ENCODE measurements around the gene BRD7.

DNA sequence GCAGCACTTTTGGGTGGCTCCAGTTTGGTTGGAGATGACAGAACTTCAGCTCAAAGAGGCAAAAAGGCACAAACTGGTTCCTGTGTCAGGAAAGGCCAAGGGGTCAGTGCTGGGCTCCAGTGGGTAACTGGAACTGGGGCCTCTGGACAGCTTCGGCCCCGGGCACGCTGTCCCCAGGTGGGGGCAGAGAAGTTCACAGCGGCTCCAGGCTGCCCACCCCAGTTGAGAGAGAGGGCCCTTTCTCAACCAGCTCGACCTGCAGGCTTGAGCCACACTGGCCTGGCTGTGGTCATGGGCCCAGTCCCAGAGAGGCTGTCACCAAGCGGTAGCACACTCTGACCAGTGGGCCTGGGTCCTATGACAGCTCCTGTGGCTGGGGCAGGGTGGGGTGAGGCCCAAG, 77.9 kb downstream of the BRD7 start:
- TF ChIP-seq CTCF (conservative IDR thresholded peaks at IDR 0.05 in 1 of 2, IDR thresholded peaks at IDR 0.05 in 1 of 2; ENCODE audit: extremely low read depth in 1 of 2, insufficient read depth in 1 of 2, low read depth in 1 of 2, low read length in 2 of 2), result no peak
- no peak for TF ChIP-seq EZH2 (IDR thresholded peaks at IDR 0.05; ENCODE audit: borderline replicate concordance, low read length)

Data from mammary epithelial cell (primary cell).